ENCODE data around the gene HNF4A. TPM values are rescaled to one million over a fixed set of nuclear protein-coding genes. Genes with fewer than 3 reads are reported as not detected.
A peak's percentile ranks its signal among the peaks of the same experiment; 100 is the strongest.

Gene HNF4A
- total and polyA plus RNA-seq, 5 donors from 2014 or later = not detected

DNA sequence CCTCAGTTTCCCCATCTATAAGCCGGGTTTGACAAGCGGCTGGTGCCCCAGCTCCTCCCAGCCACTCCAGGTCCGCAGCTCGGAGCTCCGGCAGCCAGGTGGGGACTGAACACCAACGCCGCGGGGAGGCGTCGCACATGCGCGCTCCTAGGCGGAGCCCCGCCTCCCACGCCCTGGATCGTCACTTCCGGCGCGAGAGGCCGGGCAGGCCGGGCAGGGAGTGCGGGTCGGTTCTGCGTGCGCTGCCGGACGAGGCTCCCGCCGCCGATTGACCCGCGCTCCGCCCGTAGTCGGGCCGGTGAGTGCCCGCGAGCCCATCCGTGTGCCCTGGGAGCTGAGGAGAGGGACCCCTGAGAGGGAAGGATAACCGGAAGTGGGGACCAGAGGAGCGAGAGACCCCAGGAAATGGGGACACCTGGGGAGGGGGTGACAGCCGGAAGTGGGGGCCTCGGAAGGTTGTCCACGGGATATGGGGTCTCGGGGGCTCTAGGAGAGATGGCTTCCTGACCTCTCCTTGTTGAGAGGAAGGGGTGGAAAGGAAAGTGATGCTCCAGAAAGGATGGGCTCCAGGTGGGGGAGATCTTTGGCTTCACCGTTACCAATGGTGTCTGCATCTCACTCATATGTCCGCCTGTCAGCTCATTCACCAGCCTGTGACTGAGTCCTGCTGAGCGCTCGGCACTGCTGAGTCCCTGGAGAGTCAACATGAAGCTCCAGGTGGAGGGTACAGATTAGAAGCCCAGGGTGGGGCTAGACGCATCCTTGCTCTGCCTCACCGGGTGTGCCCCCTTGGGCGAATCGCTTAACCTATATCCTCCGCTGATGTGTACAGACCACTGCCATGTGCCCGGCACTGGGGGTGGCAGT is 120.4 kb downstream of the HNF4A start, which contains the start of gene TTPAL:
Gene TTPAL (plus strand): TSS at position 181 of the 867 bp plus-strand sequence. CDS start 4,126 bp downstream, outside the sequence.
- Histone ChIP-seq H3K27me3 (ENCODE audit: control insufficient read depth, insufficient read depth, low read length) (no peaks in the 10 kb centered on the region), H3K4me3 (ENCODE audit: low read depth, low read length) (peak within 1 kb of the TSS; percentile 92), H3K4me1 (ENCODE audit: control insufficient read depth, insufficient read depth, low read length, poor library complexity, severe bottlenecking) (peaks cover 19% of the 10 kb centered on the region), H3K9me3 (ENCODE audit: control insufficient read depth in 2 of 2, low read length in 2 of 2) (no peaks in the 10 kb centered on the region), H3K36me3 (ENCODE audit: control insufficient read depth, insufficient read depth, low read length) (peaks cover 9% of the 10 kb centered on the region), H3K27ac (ENCODE audit: insufficient read depth, low read length, poor library complexity, severe bottlenecking) (peak within 1 kb of the TSS; percentile 96)
- H3K27ac Mint-ChIP-seq = peak within 1 kb of the TSS; percentile 94 to 98 (median 97)
- ATAC-seq (ENCODE audit: low read depth in 2 of 2) = peak; percentile 94 to 97
- DNase-seq = peak; percentile 82 to 92 (median 88)
- no peaks in the 10 kb centered on the region for H3K9me3 Mint-ChIP-seq
- peak within 1 kb of the TSS; percentile 90 to 98 (median 94) for H3K4me3 Mint-ChIP-seq
- H3K36me3 Mint-ChIP-seq = peaks cover 7% of the 10 kb centered on the region
- peaks cover 18 to 26% (median 23%) of the 10 kb centered on the region in 4 donors for H3K4me1 Mint-ChIP-seq
- no peaks in the 10 kb centered on the region for H3K27me3 Mint-ChIP-seq

DNA sequence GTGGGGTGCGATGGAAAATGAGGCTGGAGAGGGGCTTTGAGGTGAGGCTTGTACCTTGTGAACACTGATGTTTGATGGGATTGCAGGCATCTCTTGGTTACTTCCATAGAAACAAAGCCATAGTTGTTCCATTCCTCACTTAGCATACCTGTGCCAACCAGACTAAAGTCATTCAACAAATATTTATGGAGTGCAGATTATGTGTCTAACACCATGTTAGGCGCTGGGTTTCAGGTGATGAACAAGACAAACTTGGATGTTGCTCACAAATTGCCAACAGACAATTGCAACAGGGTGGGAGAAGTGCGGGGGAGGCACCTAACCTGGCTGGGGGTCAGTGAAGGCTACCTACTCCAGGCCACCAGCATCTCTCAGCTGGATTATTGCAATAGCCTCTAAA is 121.7 kb downstream of the HNF4A start:
- no peaks in the 10 kb centered on the region for H3K9me3 ChIP-seq (ENCODE audit: control insufficient read depth in 2 of 2, low read length in 2 of 2)
- no peaks in the 10 kb centered on the region for H3K27me3 ChIP-seq (ENCODE audit: control insufficient read depth, insufficient read depth, low read length)
- no peaks in the 10 kb centered on the region for H3K27me3 Mint-ChIP-seq
- ATAC-seq (ENCODE audit: low read depth in 2 of 2) (no peak), DNase-seq (no peak)
- H3K4me3 ChIP-seq (ENCODE audit: low read depth, low read length) = no peak overlapping the region
- H3K4me1 Mint-ChIP-seq = peaks cover 18 to 30% (median 23%) of the 10 kb centered on the region in 4 donors
- no peaks in the 10 kb centered on the region for H3K9me3 Mint-ChIP-seq
- peaks cover 17% of the 10 kb centered on the region for H3K36me3 Mint-ChIP-seq
- H3K27ac Mint-ChIP-seq = peak overlapping the region in 2 of 3 donors; percentile 97 to 98
- H3K27ac ChIP-seq (ENCODE audit: insufficient read depth, low read length, poor library complexity, severe bottlenecking) = peak overlapping the region; percentile 96
- H3K4me1 ChIP-seq (ENCODE audit: control insufficient read depth, insufficient read depth, low read length, poor library complexity, severe bottlenecking) = peaks cover 19% of the 10 kb centered on the region
- peaks cover 14% of the 10 kb centered on the region for H3K36me3 ChIP-seq (ENCODE audit: control insufficient read depth, insufficient read depth, low read length)
- peak overlapping the region; percentile 46 to 98 (median 94) for H3K4me3 Mint-ChIP-seq

DNA sequence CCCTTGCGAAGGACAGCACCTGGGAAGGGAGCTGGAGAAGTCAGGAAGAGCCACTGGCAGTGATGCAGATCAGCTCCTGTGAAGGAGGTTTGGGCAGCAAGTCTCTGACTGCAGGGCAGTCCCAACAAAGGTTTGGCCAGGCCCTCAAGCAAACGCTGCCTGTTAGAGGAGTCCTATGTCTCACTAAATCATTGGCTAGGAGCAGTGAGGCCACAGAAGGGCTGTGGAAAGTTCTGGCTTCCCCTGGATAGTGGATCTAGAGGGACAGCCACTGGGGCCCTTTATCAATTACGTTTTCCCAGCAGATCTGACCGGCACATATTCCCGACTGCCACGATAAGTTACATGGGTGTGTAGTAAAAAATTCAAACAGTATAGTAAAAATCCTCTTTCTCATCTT is 122.7 kb downstream of the HNF4A start:
- Mint-ChIP-seq H3K36me3 (peaks cover 17% of the 10 kb centered on the region), H3K9me3 (no peaks in the 10 kb centered on the region), H3K4me3 (peak overlapping the region in 1 of 4 donors; percentile 11), H3K27ac (peak overlapping the region in 2 of 3 donors; percentile 26 to 75), H3K4me1 (peaks cover 18 to 30% (median 23%) of the 10 kb centered on the region in 4 donors), H3K27me3 (no peaks in the 10 kb centered on the region)
- no peaks in the 10 kb centered on the region for H3K9me3 ChIP-seq (ENCODE audit: control insufficient read depth in 2 of 2, low read length in 2 of 2)
- H3K36me3 ChIP-seq (ENCODE audit: control insufficient read depth, insufficient read depth, low read length) = peaks cover 16% of the 10 kb centered on the region
- H3K27ac ChIP-seq (ENCODE audit: insufficient read depth, low read length, poor library complexity, severe bottlenecking) = peak overlapping the region; percentile 8
- ATAC-seq (ENCODE audit: low read depth in 2 of 2) (no peak), DNase-seq (no peak)
- H3K4me1 ChIP-seq (ENCODE audit: control insufficient read depth, insufficient read depth, low read length, poor library complexity, severe bottlenecking) = peaks cover 19% of the 10 kb centered on the region
- H3K27me3 ChIP-seq (ENCODE audit: control insufficient read depth, insufficient read depth, low read length) = no peaks in the 10 kb centered on the region
- H3K4me3 ChIP-seq (ENCODE audit: low read depth, low read length) = no peak overlapping the region

DNA sequence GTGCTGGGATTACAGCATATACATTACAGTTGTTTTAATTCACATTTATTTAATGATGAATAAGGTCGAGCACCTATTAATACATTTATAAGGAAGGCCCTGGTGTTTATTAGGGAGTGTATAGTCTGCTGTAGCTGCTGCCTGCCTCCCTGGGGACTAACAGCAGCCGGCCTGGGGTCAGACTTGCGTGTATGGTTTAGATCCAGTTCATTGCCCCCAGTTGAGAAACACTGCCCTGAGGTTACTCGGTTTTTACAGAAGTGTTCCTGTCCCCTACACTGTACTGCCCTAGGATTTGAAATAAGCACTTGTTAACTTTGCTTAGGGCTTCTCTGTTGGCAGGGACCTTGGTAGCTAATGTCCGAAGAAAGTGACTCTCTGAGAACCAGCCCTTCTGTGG is 124.1 kb downstream of the HNF4A start:
- Histone ChIP-seq H3K36me3 (ENCODE audit: control insufficient read depth, insufficient read depth, low read length) (peaks cover 30% of the 10 kb centered on the region), H3K9me3 (ENCODE audit: control insufficient read depth in 2 of 2, low read length in 2 of 2) (no peaks in the 10 kb centered on the region), H3K27me3 (ENCODE audit: control insufficient read depth, insufficient read depth, low read length) (no peaks in the 10 kb centered on the region), H3K4me3 (ENCODE audit: low read depth, low read length) (no peak overlapping the region), H3K4me1 (ENCODE audit: control insufficient read depth, insufficient read depth, low read length, poor library complexity, severe bottlenecking) (peaks cover 19% of the 10 kb centered on the region), H3K27ac (ENCODE audit: insufficient read depth, low read length, poor library complexity, severe bottlenecking) (no peak overlapping the region)
- H3K27me3 Mint-ChIP-seq = no peaks in the 10 kb centered on the region
- H3K36me3 Mint-ChIP-seq = peaks cover 20% of the 10 kb centered on the region
- H3K4me3 Mint-ChIP-seq = no peak overlapping the region
- H3K4me1 Mint-ChIP-seq = peaks cover 18 to 31% (median 28%) of the 10 kb centered on the region in 4 donors
- H3K27ac Mint-ChIP-seq = no peak overlapping the region
- no peaks in the 10 kb centered on the region for H3K9me3 Mint-ChIP-seq
- no peak for ATAC-seq (ENCODE audit: low read depth in 2 of 2)
- no peak for DNase-seq

DNA sequence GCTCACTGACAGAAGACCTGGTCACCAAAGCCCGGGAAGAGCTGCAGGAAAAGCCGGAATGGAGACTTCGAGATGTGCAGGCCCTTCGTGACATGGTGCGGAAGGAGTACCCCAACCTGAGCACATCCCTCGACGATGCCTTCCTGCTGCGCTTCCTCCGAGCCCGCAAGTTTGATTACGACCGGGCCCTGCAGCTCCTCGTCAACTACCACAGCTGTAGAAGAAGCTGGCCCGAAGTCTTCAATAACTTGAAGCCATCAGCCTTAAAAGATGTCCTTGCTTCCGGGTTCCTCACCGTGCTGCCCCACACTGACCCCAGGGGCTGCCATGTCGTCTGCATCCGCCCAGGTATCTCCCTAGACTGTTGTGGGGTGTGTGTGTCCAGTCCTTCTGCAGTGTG is 124.6 kb downstream of the HNF4A start:
- no peak for ATAC-seq (ENCODE audit: low read depth in 2 of 2)
- H3K4me3 ChIP-seq (ENCODE audit: low read depth, low read length) = no peak overlapping the region
- H3K4me3 Mint-ChIP-seq = peak overlapping the region in 1 of 4 donors; percentile 26
- no peak for DNase-seq
- H3K27ac ChIP-seq (ENCODE audit: insufficient read depth, low read length, poor library complexity, severe bottlenecking) = no peak overlapping the region
- H3K27ac Mint-ChIP-seq = no peak overlapping the region
- H3K27me3 ChIP-seq (ENCODE audit: control insufficient read depth, insufficient read depth, low read length) = no peaks in the 10 kb centered on the region
- H3K36me3 Mint-ChIP-seq = peaks cover 21% of the 10 kb centered on the region
- H3K4me1 Mint-ChIP-seq = peaks cover 15 to 30% (median 24%) of the 10 kb centered on the region in 4 donors
- H3K4me1 ChIP-seq (ENCODE audit: control insufficient read depth, insufficient read depth, low read length, poor library complexity, severe bottlenecking) = peaks cover 18% of the 10 kb centered on the region
- H3K36me3 ChIP-seq (ENCODE audit: control insufficient read depth, insufficient read depth, low read length) = peaks cover 31% of the 10 kb centered on the region
- no peaks in the 10 kb centered on the region for H3K9me3 Mint-ChIP-seq
- no peaks in the 10 kb centered on the region for H3K9me3 ChIP-seq (ENCODE audit: control insufficient read depth in 2 of 2, low read length in 2 of 2)
- no peaks in the 10 kb centered on the region for H3K27me3 Mint-ChIP-seq

DNA sequence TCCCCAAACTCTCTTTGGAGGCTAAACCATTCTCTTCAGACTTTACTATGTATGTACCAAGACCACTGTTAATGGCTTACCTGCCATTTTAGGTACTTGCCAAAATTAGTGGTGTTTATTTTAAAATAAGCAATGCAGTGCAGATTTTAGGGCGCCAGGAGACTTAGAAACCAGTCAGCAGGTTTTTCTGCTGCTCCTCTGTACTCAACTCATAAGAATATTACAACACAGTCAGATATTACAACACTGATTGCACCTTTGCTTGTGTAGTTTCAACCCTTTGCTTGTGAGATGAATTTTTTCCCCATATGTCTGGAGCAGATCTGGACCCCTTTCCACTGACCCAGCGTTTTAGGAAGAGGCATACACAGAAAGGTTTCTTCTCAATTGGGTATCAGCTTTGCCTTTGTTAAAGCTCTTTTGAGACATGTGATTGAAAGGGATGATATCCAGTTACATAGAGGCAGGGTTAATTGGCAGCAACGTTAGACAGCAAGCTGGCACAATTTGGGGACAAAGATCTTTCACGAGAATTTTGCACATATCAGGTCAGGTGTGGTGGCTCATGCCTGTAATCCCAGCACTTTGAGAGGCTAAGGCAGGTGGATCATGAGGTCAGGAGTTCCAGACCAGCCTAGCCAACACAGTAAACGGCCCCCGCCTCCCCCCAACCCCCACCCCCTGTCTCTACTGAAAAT is 126.4 kb downstream of the HNF4A start:
- Mint-ChIP-seq H3K36me3 (peaks cover 31% of the 10 kb centered on the region), H3K27me3 (no peaks in the 10 kb centered on the region), H3K27ac (peak overlapping the region in 1 of 3 donors; percentile 88), H3K4me3 (no peak overlapping the region), H3K9me3 (no peaks in the 10 kb centered on the region), H3K4me1 (peaks cover 5 to 14% (median 12%) of the 10 kb centered on the region in 4 donors)
- H3K4me3 ChIP-seq (ENCODE audit: low read depth, low read length) = no peak overlapping the region
- H3K9me3 ChIP-seq (ENCODE audit: control insufficient read depth in 2 of 2, low read length in 2 of 2) = no peaks in the 10 kb centered on the region
- H3K36me3 ChIP-seq (ENCODE audit: control insufficient read depth, insufficient read depth, low read length) = peaks cover 45% of the 10 kb centered on the region
- ATAC-seq (ENCODE audit: low read depth in 2 of 2) = no peak
- no peak for DNase-seq
- no peak overlapping the region for H3K27ac ChIP-seq (ENCODE audit: insufficient read depth, low read length, poor library complexity, severe bottlenecking)
- H3K27me3 ChIP-seq (ENCODE audit: control insufficient read depth, insufficient read depth, low read length) = no peaks in the 10 kb centered on the region
- peaks cover under 1% of the 10 kb centered on the region for H3K4me1 ChIP-seq (ENCODE audit: control insufficient read depth, insufficient read depth, low read length, poor library complexity, severe bottlenecking)

DNA sequence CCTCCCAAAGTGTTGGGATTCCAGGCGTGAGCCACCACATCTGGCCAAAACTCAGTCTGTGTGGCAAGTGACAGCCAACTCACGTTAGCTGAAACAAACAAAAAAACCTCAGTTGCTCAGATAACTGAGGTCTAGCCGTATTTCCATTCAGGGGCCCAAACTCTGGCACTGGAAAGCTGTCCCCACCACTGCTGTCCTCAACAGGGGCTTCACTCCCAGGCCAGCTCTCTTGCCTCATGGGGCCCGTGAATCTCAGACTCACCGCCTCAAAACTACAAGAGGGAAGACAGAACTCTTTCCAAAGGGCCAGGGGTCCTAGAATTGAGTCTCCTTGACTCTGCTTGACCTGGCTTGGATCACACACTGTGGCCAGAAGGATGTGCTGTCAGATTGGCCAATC is 127.6 kb downstream of the HNF4A start:
- Histone ChIP-seq H3K27me3 (ENCODE audit: control insufficient read depth, insufficient read depth, low read length) (no peaks in the 10 kb centered on the region), H3K27ac (ENCODE audit: insufficient read depth, low read length, poor library complexity, severe bottlenecking) (no peak overlapping the region), H3K36me3 (ENCODE audit: control insufficient read depth, insufficient read depth, low read length) (peaks cover 48% of the 10 kb centered on the region), H3K9me3 (ENCODE audit: control insufficient read depth in 2 of 2, low read length in 2 of 2) (no peaks in the 10 kb centered on the region), H3K4me1 (ENCODE audit: control insufficient read depth, insufficient read depth, low read length, poor library complexity, severe bottlenecking) (no peaks in the 10 kb centered on the region), H3K4me3 (ENCODE audit: low read depth, low read length) (no peak overlapping the region)
- Mint-ChIP-seq H3K27me3 (no peaks in the 10 kb centered on the region), H3K27ac (peak overlapping the region in 2 of 3 donors; percentile 14 to 69), H3K4me3 (no peak overlapping the region), H3K9me3 (no peaks in the 10 kb centered on the region), H3K36me3 (peaks cover 31% of the 10 kb centered on the region), H3K4me1 (peaks cover 0 to 9% (median 7%) of the 10 kb centered on the region in 4 donors)
- DNase-seq (no peak), ATAC-seq (ENCODE audit: low read depth in 2 of 2) (no peak)
